ENCODE results near the gene LCN2. TPM values are rescaled to one million over a fixed set of nuclear protein-coding genes. Genes with fewer than 3 reads are reported as not detected.
A peak's percentile ranks its signal among the peaks of the same experiment; 100 is the strongest.

LCN2 gene
- total and polyA plus RNA-seq, 7 donors = 0.08 to 2.1 (median 0.80) TPM; not detected in 1

DNA sequence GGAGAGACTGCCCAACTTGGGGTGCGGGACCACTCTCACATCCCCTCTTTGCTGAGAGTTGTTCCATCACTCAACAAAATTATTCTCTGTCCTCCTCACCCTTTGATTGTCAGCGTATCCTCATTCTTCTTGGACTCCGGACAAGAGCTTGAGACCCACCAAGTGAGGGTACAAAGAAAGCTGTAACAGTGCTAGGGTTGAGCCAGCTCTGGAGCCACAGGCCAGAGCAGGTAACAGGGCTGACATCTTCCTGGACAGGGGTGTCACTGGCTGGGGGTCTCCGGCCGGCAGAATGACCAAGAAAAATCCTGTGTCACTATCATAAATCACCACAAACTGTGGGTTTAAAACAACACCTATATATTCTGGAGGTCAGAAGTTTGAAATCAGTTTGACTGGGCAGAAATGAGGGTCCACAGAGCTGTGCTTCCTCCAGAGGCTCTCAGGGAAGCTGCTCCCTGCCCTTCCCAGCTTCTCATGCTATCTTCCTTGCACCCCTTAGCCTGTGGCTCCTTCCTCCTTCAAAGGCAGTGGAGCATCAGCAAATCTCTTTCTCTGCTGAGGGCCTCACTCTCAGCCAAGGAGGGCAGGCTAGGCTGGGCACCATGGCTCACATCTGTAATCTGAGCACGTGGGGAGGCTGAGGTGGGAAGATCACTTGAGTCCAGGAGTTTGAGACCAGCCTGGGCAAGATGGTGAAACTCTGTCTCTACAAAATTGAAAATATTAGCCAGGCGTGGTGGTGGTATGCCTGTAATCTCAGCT lies 6.7 kb downstream of the LCN2 start:
- no peaks in the 10 kb centered on the region for H3K27me3 ChIP-seq (ENCODE audit: insufficient read depth in 3 of 3, low read length in 2 of 3)
- H3K9me3 ChIP-seq = no peaks in the 10 kb centered on the region
- intact Hi-C loops (cut with DNase I) = no loop called here
- ATAC-seq = no peak
- no peak overlapping the region for H3K27ac ChIP-seq
- WGBS, 3 donors = 75 to 81% (median 81%) methylated on average over 7 of the region's 7 CpGs
- H3K36me3 ChIP-seq (ENCODE audit: insufficient read depth in 1 of 2, low read depth in 1 of 2) = no peaks in the 10 kb centered on the region
- DNase-seq = peak in 1 of 2 donors; percentile 33
- peaks cover 6% of the 10 kb centered on the region for H3K4me1 ChIP-seq
- TF ChIP-seq, protein P1, sequence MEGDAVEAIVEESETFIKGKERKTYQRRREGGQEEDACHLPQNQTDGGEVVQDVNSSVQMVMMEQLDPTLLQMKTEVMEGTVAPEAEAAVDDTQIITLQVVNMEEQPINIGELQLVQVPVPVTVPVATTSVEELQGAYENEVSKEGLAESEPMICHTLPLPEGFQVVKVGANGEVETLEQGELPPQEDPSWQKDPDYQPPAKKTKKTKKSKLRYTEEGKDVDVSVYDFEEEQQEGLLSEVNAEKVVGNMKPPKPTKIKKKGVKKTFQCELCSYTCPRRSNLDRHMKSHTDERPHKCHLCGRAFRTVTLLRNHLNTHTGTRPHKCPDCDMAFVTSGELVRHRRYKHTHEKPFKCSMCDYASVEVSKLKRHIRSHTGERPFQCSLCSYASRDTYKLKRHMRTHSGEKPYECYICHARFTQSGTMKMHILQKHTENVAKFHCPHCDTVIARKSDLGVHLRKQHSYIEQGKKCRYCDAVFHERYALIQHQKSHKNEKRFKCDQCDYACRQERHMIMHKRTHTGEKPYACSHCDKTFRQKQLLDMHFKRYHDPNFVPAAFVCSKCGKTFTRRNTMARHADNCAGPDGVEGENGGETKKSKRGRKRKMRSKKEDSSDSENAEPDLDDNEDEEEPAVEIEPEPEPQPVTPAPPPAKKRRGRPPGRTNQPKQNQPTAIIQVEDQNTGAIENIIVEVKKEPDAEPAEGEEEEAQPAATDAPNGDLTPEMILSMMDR (IDR thresholded peaks at IDR 0.05) = no peak
- H3K4me3 ChIP-seq = no peak overlapping the region

- DNase-seq = no peak
- Histone ChIP-seq H3K27ac (peak overlapping the region; percentile 61), H3K4me3 (peak overlapping the region; percentile 75), H3K27me3 (ENCODE audit: insufficient read depth in 3 of 3, low read length in 2 of 3) (no peaks in the 10 kb centered on the region), H3K36me3 (ENCODE audit: insufficient read depth in 1 of 2, low read depth in 1 of 2) (peaks cover 5 to 23% of the 10 kb centered on the region in 2 donors), H3K9me3 (no peaks in the 10 kb centered on the region), H3K4me1 (peaks cover 14% of the 10 kb centered on the region)
- TF ChIP-seq, protein P1 (IDR thresholded peaks at IDR 0.05) = no peak
- whole genome bisulfite sequencing, 3 donors = 31 to 43% (median 37%) methylated on average over 11 of the region's 11 CpGs
- intact Hi-C loops (cut with DNase I) = no loop called here
- peak in 3 of 4 donors; percentile 1 to 2 (median 2) for ATAC-seq
Measured at GRCh38 chr9:128159522-128159783, 10.2 kb downstream of the LCN2 start.

DNA sequence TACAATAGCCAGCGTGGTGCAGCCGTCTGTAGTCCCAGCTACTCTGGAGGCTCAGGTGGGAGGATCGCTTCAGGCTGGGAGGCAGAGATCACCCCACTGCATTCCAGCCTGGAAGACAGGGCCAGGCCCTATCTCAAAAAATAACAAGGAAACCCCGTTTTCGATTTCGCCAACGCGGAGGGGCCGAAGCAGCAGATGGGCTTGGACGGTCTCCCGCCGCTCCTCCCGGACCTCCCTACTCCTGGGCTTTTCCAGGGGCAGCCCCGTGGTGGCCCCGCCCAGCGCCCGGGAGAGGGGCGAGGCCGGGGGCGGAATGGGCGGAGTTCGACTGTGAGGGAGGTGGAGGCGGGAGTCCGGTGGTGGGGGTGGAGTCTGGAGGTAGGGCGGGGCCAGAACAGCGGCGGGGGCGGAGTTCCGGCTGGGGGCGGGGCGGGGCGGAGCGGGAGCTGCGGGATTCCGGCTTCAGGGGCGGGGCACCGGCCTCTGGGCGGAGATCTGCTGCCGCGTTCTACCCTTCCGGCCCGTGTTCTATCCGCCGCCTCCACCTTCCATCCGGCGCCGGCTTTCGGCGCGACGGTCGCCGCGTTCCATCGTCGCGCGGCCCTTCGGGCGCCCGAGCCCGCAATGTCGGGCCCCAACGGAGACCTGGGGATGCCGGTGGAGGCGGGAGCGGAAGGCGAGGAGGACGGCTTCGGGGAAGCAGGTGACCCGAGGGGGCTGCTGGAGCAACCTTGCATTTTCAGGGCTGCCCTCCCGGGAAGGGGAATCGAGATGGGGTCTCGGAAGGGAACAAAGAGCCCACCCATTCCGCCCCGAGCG lies 10.7 kb downstream of the LCN2 start, which contains the start of gene BBLN:
BBLN (plus strand) TSS at position 482 of the 819 bp plus-strand sequence; CDS start at position 625, 143 bp downstream.
- Histone ChIP-seq H3K9me3 (no peaks in the 10 kb centered on the region), H3K27me3 (ENCODE audit: insufficient read depth in 3 of 3, low read length in 2 of 3) (no peaks in the 10 kb centered on the region), H3K36me3 (ENCODE audit: insufficient read depth in 1 of 2, low read depth in 1 of 2) (peaks cover 5 to 28% of the 10 kb centered on the region in 2 donors), H3K4me3 (peak within 1 kb of the TSS; percentile 75), H3K4me1 (peaks cover 14% of the 10 kb centered on the region), H3K27ac (peak within 1 kb of the TSS; percentile 65)
- 0 to 1% (median 0%) methylated on average over 40 to 74 of the region's 77 CpGs for WGBS, 3 donors
- ATAC-seq = peak; percentile 92 to 93 (median 93)
- TF ChIP-seq, protein P1 (IDR thresholded peaks at IDR 0.05) = no peak
- intact Hi-C loops (cut with DNase I) = no loop called here
- DNase-seq = peak; percentile 94 to 97

DNA sequence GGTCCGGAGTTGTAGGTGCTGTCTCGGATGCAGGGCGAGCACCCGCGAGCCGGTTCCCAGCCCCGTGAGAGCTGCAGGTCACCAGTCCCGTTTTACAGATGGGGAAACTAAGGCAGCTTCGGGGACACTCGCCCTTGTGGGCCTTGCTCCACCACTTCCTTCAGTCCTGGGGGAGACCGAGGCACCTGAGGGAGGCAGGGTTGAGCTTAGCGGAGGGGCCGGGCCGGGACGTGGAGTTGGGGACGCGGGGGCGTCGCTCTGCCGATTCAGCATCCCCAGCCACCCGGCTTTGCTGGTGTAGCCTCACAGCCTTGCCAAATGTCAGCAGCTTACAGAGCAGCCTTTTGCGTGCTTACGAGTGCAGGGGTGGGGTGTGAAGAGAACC lies 11.3 kb downstream of the LCN2 start:
- intact Hi-C loops (cut with DNase I) = no loop called here
- peak; percentile 35 to 64 for DNase-seq

More for the DNA sequence above, 11.3 kb downstream of the LCN2 start:
- Histone ChIP-seq H3K36me3 (ENCODE audit: insufficient read depth in 1 of 2, low read depth in 1 of 2) (peaks cover 5 to 34% of the 10 kb centered on the region in 2 donors), H3K4me3 (peak overlapping the region; percentile 75), H3K9me3 (no peaks in the 10 kb centered on the region), H3K4me1 (peaks cover 14% of the 10 kb centered on the region), H3K27ac (peak overlapping the region; percentile 65), H3K27me3 (ENCODE audit: insufficient read depth in 3 of 3, low read length in 2 of 3) (no peaks in the 10 kb centered on the region)
- 1 to 4% (median 3%) methylated on average over 23 of the region's 23 CpGs for WGBS, 3 donors
- TF ChIP-seq, protein P1 (IDR thresholded peaks at IDR 0.05) = no peak
- ATAC-seq = peak; percentile 1 to 14 (median 4)
